Mesenchymal stem cell (in vitro differentiated cells and primary cell): ENCODE measurements around the gene SOCS2.
A peak's percentile ranks its signal among the peaks of the same experiment; 100 is the strongest.

Experiments used
- DNase-seq: peaks from one replicate; pipeline ENCODE4 v3.0.0-alpha.2; 2013
- H2AFZ ChIP-seq: one replicate; pipeline ENCODE4 v1.6.1; 2013; ENCODE audit warnings: low read depth, mild to moderate bottlenecking, control low read depth, inconsistent platforms, low read length, moderate library complexity
- H2AK5ac ChIP-seq: 2 replicates; pipeline ENCODE4 v1.6.1; 2013; ENCODE audit warnings: low read length, moderate library complexity, mild to moderate bottlenecking, inconsistent platforms; ENCODE audit not compliant: severe bottlenecking
- H2BK120ac ChIP-seq: one replicate; pipeline ENCODE4 v1.6.1; 2013; ENCODE audit warnings: low read depth, mild to moderate bottlenecking, inconsistent platforms, low read length, moderate library complexity
- H2BK12ac ChIP-seq, 2 experiments: one replicate each; pipeline ENCODE4 v1.6.1; 2013; ENCODE audit warnings: inconsistent platforms in 2 of 2, low read length in 2 of 2, mild to moderate bottlenecking in 2 of 2, moderate library complexity in 2 of 2, control low read depth in 1 of 2
- H2BK15ac ChIP-seq: one replicate; pipeline ENCODE4 v1.6.1; 2013; ENCODE audit warnings: mild to moderate bottlenecking, low read depth, inconsistent platforms; ENCODE audit not compliant: poor library complexity, severe bottlenecking
- H2BK5ac ChIP-seq: 2 replicates; pipeline ENCODE4 v1.6.1; 2013; ENCODE audit warnings: low read depth, mild to moderate bottlenecking, low read length, control low read depth, inconsistent platforms; ENCODE audit not compliant: poor library complexity, severe bottlenecking
- H3K14ac ChIP-seq, 2 experiments: one replicate each; pipeline ENCODE4 v1.6.1; 2013; ENCODE audit warnings: inconsistent platforms in 2 of 2, low read length in 2 of 2, control low read depth in 1 of 2, mild to moderate bottlenecking in 1 of 2, moderate library complexity in 1 of 2
- H3K18ac ChIP-seq, 2 experiments: one replicate each; pipeline ENCODE4 v1.6.1; 2013; ENCODE audit warnings: inconsistent platforms in 2 of 2, low read length in 2 of 2, control low read depth in 1 of 2, low read depth in 1 of 2, mild to moderate bottlenecking in 1 of 2
- H3K23ac ChIP-seq, 2 experiments: one replicate each; pipeline ENCODE4 v1.6.1; 2013; ENCODE audit warnings: inconsistent platforms in 2 of 2, low read length in 2 of 2, mild to moderate bottlenecking in 2 of 2, moderate library complexity in 2 of 2, control low read depth in 1 of 2
- H3K27ac ChIP-seq: 2 replicates; pipeline ENCODE4 v1.5.1; 2013; ENCODE audit warnings: mild to moderate bottlenecking, moderate library complexity, low read length, control low read depth, inconsistent platforms; ENCODE audit not compliant: poor library complexity, severe bottlenecking
- H3K27me3 ChIP-seq, 2 experiments: 2 replicates each; pipeline versions ENCODE4 v1.6.1 to v1.7.0; 2013; ENCODE audit warnings: low read length in 2 of 2, mild to moderate bottlenecking in 2 of 2, moderate library complexity in 2 of 2, control low read depth in 1 of 2, inconsistent platforms in 1 of 2; ENCODE audit not compliant: control insufficient read depth in 1 of 2, insufficient read depth in 1 of 2
- H3K36me3 ChIP-seq, 2 experiments: 2 replicates each; pipeline versions ENCODE4 v1.6.1 to v1.7.0; 2013; ENCODE audit warnings: low read length in 2 of 2, control low read depth in 1 of 2, inconsistent platforms in 1 of 2, low read depth in 1 of 2, mild to moderate bottlenecking in 1 of 2; ENCODE audit not compliant: insufficient read depth in 2 of 2, control insufficient read depth in 1 of 2
- H3K4ac ChIP-seq, 2 experiments: one replicate each; pipeline ENCODE4 v1.6.1; 2013; ENCODE audit warnings: inconsistent platforms in 2 of 2, low read length in 2 of 2, mild to moderate bottlenecking in 2 of 2, moderate library complexity in 2 of 2, control low read depth in 1 of 2, low read depth in 1 of 2
- H3K4me1 ChIP-seq: 2 replicates; pipeline ENCODE4 v1.6.1; 2013; ENCODE audit warnings: low read depth, low read length, control low read depth; ENCODE audit not compliant: control insufficient read depth, insufficient read depth
- H3K4me2 ChIP-seq: 2 replicates; pipeline ENCODE4 v1.6.1; 2013; ENCODE audit warnings: low read length, mild to moderate bottlenecking, inconsistent platforms; ENCODE audit not compliant: poor library complexity, severe bottlenecking
- H3K4me3 ChIP-seq, 2 experiments: 2 replicates each; pipeline versions ENCODE4 v1.5.1 to v1.7.0; 2013; ENCODE audit warnings: low read length in 2 of 2, mild to moderate bottlenecking in 2 of 2, control low read depth in 1 of 2, low read depth in 1 of 2; ENCODE audit not compliant: insufficient read depth in 1 of 2
- H3K79me1 ChIP-seq: replicated peaks from 2 replicates; pipeline ENCODE4 v1.6.1; 2013; ENCODE audit warnings: mild to moderate bottlenecking, control low read depth, low read length, inconsistent platforms; ENCODE audit not compliant: poor library complexity, severe bottlenecking
- H3K9ac ChIP-seq: 2 replicates; pipeline ENCODE4 v1.7.0; 2013; ENCODE audit warnings: mild to moderate bottlenecking, low read length, moderate library complexity
- H3K9me3 ChIP-seq: 2 replicates; pipeline ENCODE4 v1.7.0; 2013; ENCODE audit warnings: mild to moderate bottlenecking, low read length; ENCODE audit not compliant: control insufficient read depth
- H4K8ac ChIP-seq: one replicate; pipeline ENCODE4 v1.6.1; 2013; ENCODE audit warnings: inconsistent platforms, mild to moderate bottlenecking, low read length, moderate library complexity
- H4K91ac ChIP-seq: one replicate; pipeline ENCODE4 v1.6.1; 2013; ENCODE audit warnings: mild to moderate bottlenecking, low read length, inconsistent platforms
- WGBS: methylation state at CpG from one replicate; pipeline ENCODE4 v1.1.7; 2013; ENCODE audit warnings: mixed read lengths; 5-methylcytosine and 5-hydroxymethylcytosine counted together

The SOCS2 gene

DNA sequence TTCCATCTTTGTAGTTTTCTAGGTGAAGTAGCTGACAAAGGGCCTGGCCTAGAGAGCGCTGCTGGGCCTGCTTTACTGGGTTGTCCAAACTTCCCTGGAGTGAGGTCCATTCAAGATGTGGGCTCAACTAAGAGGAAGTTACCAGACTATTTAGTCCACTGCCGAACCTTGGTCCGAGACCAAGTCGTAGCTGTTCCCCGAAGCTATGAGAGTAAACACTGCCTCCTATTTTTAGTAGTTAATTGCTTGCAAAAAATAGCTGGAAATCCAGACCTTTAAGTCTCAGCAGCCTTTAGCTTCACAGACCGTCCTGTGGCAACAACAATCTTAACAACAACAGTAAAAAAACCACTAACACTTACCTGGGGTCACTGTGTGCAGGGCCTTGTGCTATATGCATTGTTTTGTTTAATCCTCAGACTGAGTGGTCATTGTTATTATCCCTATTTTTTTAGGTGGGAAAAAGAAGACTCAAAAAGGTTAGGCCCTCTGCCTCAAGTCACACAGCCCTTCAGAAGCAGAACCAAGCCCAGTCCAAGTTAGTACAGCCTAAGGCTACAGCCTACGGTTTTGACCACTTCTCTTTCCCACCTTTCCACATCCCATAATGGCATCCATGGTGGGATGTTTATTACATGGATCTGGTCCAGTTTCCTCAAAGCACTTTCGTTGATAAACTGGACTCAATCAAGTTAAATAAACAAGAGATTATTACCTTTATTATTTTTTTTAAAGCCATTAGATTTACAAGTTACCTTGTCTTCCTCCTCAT, 30.6 kb downstream of the SOCS2 start:
- no peak overlapping the region for H3K23ac ChIP-seq
- no peaks in the 10 kb centered on the region for H3K36me3 ChIP-seq
- H3K4me2 ChIP-seq, result no peak overlapping the region
- no peak overlapping the region for H2AFZ ChIP-seq
- H2BK120ac ChIP-seq, result no peak overlapping the region
- no peaks in the 10 kb centered on the region for H3K79me1 ChIP-seq
- no peak overlapping the region for H2AK5ac ChIP-seq
- 79% methylated on average over 7 of the region's 8 CpGs for WGBS
- no peak overlapping the region for H3K14ac ChIP-seq
- H3K27me3 ChIP-seq, result no peaks in the 10 kb centered on the region
- H3K27ac ChIP-seq, result no peak overlapping the region
- H2BK12ac ChIP-seq, result no peak overlapping the region
- no peak overlapping the region for H4K91ac ChIP-seq
- no peak overlapping the region for H3K9ac ChIP-seq
- H2BK15ac ChIP-seq, result no peak overlapping the region
- no peak for DNase-seq
- H3K4ac ChIP-seq, result no peak overlapping the region
- H3K18ac ChIP-seq, result no peak overlapping the region
- H3K4me1 ChIP-seq, result no peaks in the 10 kb centered on the region
- H3K4me3 ChIP-seq, result no peak overlapping the region
- H4K8ac ChIP-seq, result no peak overlapping the region
- no peaks in the 10 kb centered on the region for H3K9me3 ChIP-seq
- no peak overlapping the region for H2BK5ac ChIP-seq

DNA sequence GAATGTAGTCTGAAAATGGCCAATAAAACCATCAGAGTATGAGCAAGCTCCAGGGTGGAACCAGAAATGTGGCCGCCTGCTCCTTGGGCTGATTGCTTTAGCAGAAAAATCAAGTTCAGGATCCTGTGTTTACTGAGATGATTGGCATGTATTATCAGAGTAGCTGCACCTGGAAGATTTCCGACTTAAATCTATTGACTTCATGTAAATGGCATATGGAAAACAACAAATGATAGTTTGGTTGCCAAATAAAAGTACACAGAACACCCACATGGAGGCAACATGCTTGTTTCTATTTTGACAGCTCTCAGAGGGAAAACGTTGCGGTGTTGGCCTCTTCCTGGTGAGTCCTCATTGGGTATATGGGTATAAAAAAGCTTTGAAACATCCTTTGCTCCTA, 31.3 kb downstream of the SOCS2 start:
- Histone ChIP-seq H3K4ac (no peak overlapping the region), H2AFZ (no peak overlapping the region), H3K4me2 (no peak overlapping the region), H2BK120ac (no peak overlapping the region), H2BK12ac (no peak overlapping the region), H4K8ac (no peak overlapping the region), H2BK5ac (no peak overlapping the region), H3K4me1 (no peaks in the 10 kb centered on the region), H3K27ac (no peak overlapping the region), H3K4me3 (no peak overlapping the region), H3K9ac (no peak overlapping the region), H3K27me3 (no peaks in the 10 kb centered on the region), H2AK5ac (no peak overlapping the region), H3K23ac (no peak overlapping the region), H4K91ac (no peak overlapping the region), H3K18ac (no peak overlapping the region), H3K36me3 (no peaks in the 10 kb centered on the region), H3K79me1 (no peaks in the 10 kb centered on the region), H3K14ac (no peak overlapping the region), H2BK15ac (no peak overlapping the region), H3K9me3 (no peaks in the 10 kb centered on the region)
- 96% methylated on average over 1 of the region's 4 CpGs for WGBS
- no peak for DNase-seq

GRCh38 chr12:93608313-93608712, 35.8 kb downstream of the SOCS2 start:
- H2BK12ac ChIP-seq, result no peak overlapping the region
- H4K91ac ChIP-seq, result no peak overlapping the region
- no peak overlapping the region for H3K27ac ChIP-seq
- H3K4me3 ChIP-seq, result no peak overlapping the region
- no peak overlapping the region for H3K4me2 ChIP-seq
- no peak overlapping the region for H3K14ac ChIP-seq
- H3K4ac ChIP-seq, result no peak overlapping the region
- H3K27me3 ChIP-seq, result no peaks in the 10 kb centered on the region
- H3K9me3 ChIP-seq, result no peaks in the 10 kb centered on the region
- H3K9ac ChIP-seq, result no peak overlapping the region
- no peak for DNase-seq
- H3K23ac ChIP-seq, result no peak overlapping the region
- H2BK5ac ChIP-seq, result no peak overlapping the region
- no peak overlapping the region for H2BK15ac ChIP-seq
- H3K18ac ChIP-seq, result no peak overlapping the region
- H2AFZ ChIP-seq, result no peak overlapping the region
- 100% methylated on average over 1 of the region's 1 CpG for WGBS
- no peak overlapping the region for H2BK120ac ChIP-seq
- no peak overlapping the region for H2AK5ac ChIP-seq
- H3K4me1 ChIP-seq, result no peaks in the 10 kb centered on the region
- no peaks in the 10 kb centered on the region for H3K36me3 ChIP-seq
- H4K8ac ChIP-seq, result no peak overlapping the region
- no peaks in the 10 kb centered on the region for H3K79me1 ChIP-seq

GRCh38 chr12:93609281-93610192, 37.1 kb downstream of the SOCS2 start:
- no peak overlapping the region for H4K8ac ChIP-seq
- DNase-seq, result peak; percentile 71
- H3K9me3 ChIP-seq, result no peaks in the 10 kb centered on the region
- no peak overlapping the region for H2BK5ac ChIP-seq
- H3K9ac ChIP-seq, result no peak overlapping the region
- no peak overlapping the region for H2BK12ac ChIP-seq
- no peak overlapping the region for H2BK15ac ChIP-seq
- no peaks in the 10 kb centered on the region for H3K36me3 ChIP-seq
- no peak overlapping the region for H3K27ac ChIP-seq
- H3K14ac ChIP-seq, result no peak overlapping the region
- H3K4me2 ChIP-seq, result no peak overlapping the region
- no peaks in the 10 kb centered on the region for H3K27me3 ChIP-seq
- H3K4me1 ChIP-seq, result no peaks in the 10 kb centered on the region
- H3K23ac ChIP-seq, result no peak overlapping the region
- H2AFZ ChIP-seq, result no peak overlapping the region
- H3K4ac ChIP-seq, result no peak overlapping the region
- WGBS, result 95% methylated on average over 2 of the region's 4 CpGs
- H3K4me3 ChIP-seq, result no peak overlapping the region
- H2AK5ac ChIP-seq, result no peak overlapping the region
- H4K91ac ChIP-seq, result no peak overlapping the region
- H3K79me1 ChIP-seq, result no peaks in the 10 kb centered on the region
- no peak overlapping the region for H2BK120ac ChIP-seq
- no peak overlapping the region for H3K18ac ChIP-seq
